Measurements from ENCODE around the gene MPL. TPM values are rescaled to one million over a fixed set of nuclear protein-coding genes. Genes with fewer than 3 reads are reported as not detected.

MPL gene
- total and polyA plus RNA-seq, 10 of the 15 experiments (the other 5 are each of a cell fraction or from before 2014, with no cell fraction given) = not detected

DNA sequence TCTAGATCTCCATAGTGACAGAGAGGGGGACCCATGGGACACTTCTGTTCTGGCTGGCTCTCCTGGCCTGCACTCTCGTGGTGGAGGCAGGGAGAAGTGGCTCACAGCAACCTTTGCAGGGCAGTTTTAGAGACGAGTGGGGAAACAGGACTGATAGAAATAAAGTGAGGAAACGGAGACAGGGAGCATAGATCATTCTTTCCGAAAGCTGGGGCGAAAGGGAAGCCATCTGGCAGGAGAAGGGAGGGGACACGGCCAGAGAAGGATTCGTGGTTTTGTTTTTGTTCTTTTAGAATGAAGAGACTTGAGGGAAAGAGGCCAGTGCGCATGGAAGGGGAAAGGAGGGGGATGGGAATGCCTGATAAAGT lies 33.3 kb upstream of the MPL start:
- FAIRE-seq = no peak
- no peaks in the 10 kb centered on the region for H3K36me3 ChIP-seq (ENCODE audit: control insufficient read depth in 2 of 2, insufficient read depth in 2 of 2, low read length in 1 of 2)
- DNase-seq (ENCODE audit: low read depth, low spot score) = no peak
- no peak overlapping the region for H3K9ac ChIP-seq (ENCODE audit: control insufficient read depth, insufficient read depth, low read length)
- in situ Hi-C loops (cut with MboI) = no loop called here
- CTCF ChIA-PET = interaction anchor here (1.1 to 1.2 kb wide), 2 partner anchors 77 to 150 kb away, joined by 3 read pairs; partner anchors contain the start of gene HYI
- TF ChIP-seq POLR2A (IDR thresholded peaks at IDR 0.05; ENCODE audit: low read depth, low read length) = no peak
- TF ChIP-seq PML (IDR thresholded peaks at IDR 0.05; ENCODE audit: low read length) = no peak
- TF ChIP-seq, protein P1, sequence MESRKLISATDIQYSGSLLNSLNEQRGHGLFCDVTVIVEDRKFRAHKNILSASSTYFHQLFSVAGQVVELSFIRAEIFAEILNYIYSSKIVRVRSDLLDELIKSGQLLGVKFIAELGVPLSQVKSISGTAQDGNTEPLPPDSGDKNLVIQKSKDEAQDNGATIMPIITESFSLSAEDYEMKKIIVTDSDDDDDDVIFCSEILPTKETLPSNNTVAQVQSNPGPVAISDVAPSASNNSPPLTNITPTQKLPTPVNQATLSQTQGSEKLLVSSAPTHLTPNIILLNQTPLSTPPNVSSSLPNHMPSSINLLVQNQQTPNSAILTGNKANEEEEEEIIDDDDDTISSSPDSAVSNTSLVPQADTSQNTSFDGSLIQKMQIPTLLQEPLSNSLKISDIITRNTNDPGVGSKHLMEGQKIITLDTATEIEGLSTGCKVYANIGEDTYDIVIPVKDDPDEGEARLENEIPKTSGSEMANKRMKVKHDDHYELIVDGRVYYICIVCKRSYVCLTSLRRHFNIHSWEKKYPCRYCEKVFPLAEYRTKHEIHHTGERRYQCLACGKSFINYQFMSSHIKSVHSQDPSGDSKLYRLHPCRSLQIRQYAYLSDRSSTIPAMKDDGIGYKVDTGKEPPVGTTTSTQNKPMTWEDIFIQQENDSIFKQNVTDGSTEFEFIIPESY (IDR thresholded peaks at IDR 0.05) = no peak
- TF ChIP-seq, protein P2, sequence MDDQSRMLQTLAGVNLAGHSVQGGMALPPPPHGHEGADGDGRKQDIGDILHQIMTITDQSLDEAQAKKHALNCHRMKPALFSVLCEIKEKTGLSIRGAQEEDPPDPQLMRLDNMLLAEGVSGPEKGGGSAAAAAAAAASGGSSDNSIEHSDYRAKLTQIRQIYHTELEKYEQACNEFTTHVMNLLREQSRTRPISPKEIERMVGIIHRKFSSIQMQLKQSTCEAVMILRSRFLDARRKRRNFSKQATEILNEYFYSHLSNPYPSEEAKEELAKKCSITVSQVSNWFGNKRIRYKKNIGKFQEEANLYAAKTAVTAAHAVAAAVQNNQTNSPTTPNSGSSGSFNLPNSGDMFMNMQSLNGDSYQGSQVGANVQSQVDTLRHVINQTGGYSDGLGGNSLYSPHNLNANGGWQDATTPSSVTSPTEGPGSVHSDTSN (IDR thresholded peaks at IDR 0.05; ENCODE audit: insufficient replicate concordance, low read depth, low read length) = no peak
- TF ChIP-seq, protein P3, sequence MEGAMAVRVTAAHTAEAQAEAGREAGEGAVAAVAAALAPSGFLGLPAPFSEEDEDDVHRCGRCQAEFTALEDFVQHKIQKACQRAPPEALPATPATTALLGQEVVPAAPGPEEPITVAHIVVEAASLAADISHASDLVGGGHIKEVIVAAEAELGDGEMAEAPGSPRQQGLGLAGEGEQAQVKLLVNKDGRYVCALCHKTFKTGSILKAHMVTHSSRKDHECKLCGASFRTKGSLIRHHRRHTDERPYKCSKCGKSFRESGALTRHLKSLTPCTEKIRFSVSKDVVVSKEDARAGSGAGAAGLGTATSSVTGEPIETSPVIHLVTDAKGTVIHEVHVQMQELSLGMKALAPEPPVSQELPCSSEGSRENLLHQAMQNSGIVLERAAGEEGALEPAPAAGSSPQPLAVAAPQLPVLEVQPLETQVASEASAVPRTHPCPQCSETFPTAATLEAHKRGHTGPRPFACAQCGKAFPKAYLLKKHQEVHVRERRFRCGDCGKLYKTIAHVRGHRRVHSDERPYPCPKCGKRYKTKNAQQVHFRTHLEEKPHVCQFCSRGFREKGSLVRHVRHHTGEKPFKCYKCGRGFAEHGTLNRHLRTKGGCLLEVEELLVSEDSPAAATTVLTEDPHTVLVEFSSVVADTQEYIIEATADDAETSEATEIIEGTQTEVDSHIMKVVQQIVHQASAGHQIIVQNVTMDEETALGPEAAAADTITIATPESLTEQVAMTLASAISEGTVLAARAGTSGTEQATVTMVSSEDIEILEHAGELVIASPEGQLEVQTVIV (IDR thresholded peaks at IDR 0.05; ENCODE audit: borderline replicate concordance, partially characterized antibody) = no peak
- TF ChIP-seq WRNIP1 (IDR thresholded peaks at IDR 0.05; ENCODE audit: borderline replicate concordance, low read depth, low read length) = no peak
- TF ChIP-seq ESRRA (IDR thresholded peaks at IDR 0.05; ENCODE audit: low read length) = no peak
- no peak for TF ChIP-seq EED (IDR thresholded peaks at IDR 0.05; ENCODE audit: low read depth)
- TF ChIP-seq STAT3 (IDR thresholded peaks at IDR 0.05; ENCODE audit: low read depth, low read length) = no peak
- TF ChIP-seq HDGF (IDR thresholded peaks at IDR 0.05) = no peak
- intact Hi-C loops (cut with micrococcal nuclease; ENCODE audit: unreplicated experiment) = no loop called here
- POLR2A ChIA-PET = no interaction called here
- no peak overlapping the region for H3K4me3 ChIP-seq
- no peaks in the 10 kb centered on the region for H3K79me2 ChIP-seq (ENCODE audit: control insufficient read depth, insufficient read depth, low read length)
- no TSS peak for BruUV-seq (replicated peaks)
- H3K4me1 ChIP-seq (ENCODE audit: control insufficient read depth, insufficient read depth, low read length) = no peaks in the 10 kb centered on the region
- no peak for ATAC-seq
- H3K4me2 ChIP-seq (ENCODE audit: control insufficient read depth, insufficient read depth) = no peak overlapping the region
- RAD21 ChIA-PET (ENCODE audit: unreplicated experiment) = no interaction called here
- H3K27me3 ChIP-seq (replicated peaks in 1 of 2; ENCODE audit: control insufficient read depth in 2 of 2, insufficient read depth in 2 of 2, low read length in 1 of 2) = no peaks in the 10 kb centered on the region
- H2AFZ ChIP-seq (ENCODE audit: control insufficient read depth, low read depth, low read length) = no peak overlapping the region
- SMC1A ChIA-PET (ENCODE audit: uncharacterized antibody, unreplicated experiment) = no interaction called here
- no peaks in the 10 kb centered on the region for H4K20me1 ChIP-seq (ENCODE audit: control insufficient read depth, insufficient read depth)
- no peak overlapping the region for H3K27ac ChIP-seq (ENCODE audit: control insufficient read depth, insufficient read depth)
- no peaks in the 10 kb centered on the region for H3K9me3 ChIP-seq (replicated peaks; ENCODE audit: control insufficient read depth, insufficient read depth, low read length)
- WGBS (ENCODE audit: insufficient coverage, insufficient replicate concordance, low lambda C conversion rate, missing lambda C conversion rate) = 13% methylated on average over 8 of the region's 8 CpGs

All from GM12878 (cell line).